ENCODE results near the gene NRXN2.

NRXN2 gene

GRCh38 chr11:64632654-64633053 is 90.3 kb downstream of the NRXN2 start:
- no peak for DNase-seq (ENCODE audit: extremely low read depth in 1 of 2, low read depth in 1 of 2)

GRCh38 chr11:64632237-64632636 is 90.8 kb downstream of the NRXN2 start:
- no peak for DNase-seq (ENCODE audit: extremely low read depth in 1 of 2, low read depth in 1 of 2)

- DNase-seq (ENCODE audit: extremely low read depth in 1 of 2, low read depth in 1 of 2) = no peak
These were observed 91.3 kb downstream of the NRXN2 start for GRCh38 chr11:64631675-64632074.

- no peak for DNase-seq (ENCODE audit: extremely low read depth in 1 of 2, low read depth in 1 of 2)
These were observed 93.0 kb downstream of the NRXN2 start for GRCh38 chr11:64629796-64630562.

GRCh38 chr11:64629103-64629502 is 93.9 kb downstream of the NRXN2 start:
- DNase-seq (ENCODE audit: extremely low read depth in 1 of 2, low read depth in 1 of 2) = no peak

GRCh38 chr11:64628596-64628995 is 94.4 kb downstream of the NRXN2 start:
- DNase-seq (ENCODE audit: extremely low read depth in 1 of 2, low read depth in 1 of 2) = no peak

- DNase-seq (ENCODE audit: extremely low read depth in 1 of 2, low read depth in 1 of 2) = no peak
These were observed 95.6 kb downstream of the NRXN2 start for GRCh38 chr11:64627371-64627770.

- DNase-seq (ENCODE audit: extremely low read depth in 1 of 2, low read depth in 1 of 2) = no peak
These were observed 96.4 kb downstream of the NRXN2 start for GRCh38 chr11:64626637-64627036.

GRCh38 chr11:64624883-64625481 is 98.0 kb downstream of the NRXN2 start:
- DNase-seq (ENCODE audit: extremely low read depth in 1 of 2, low read depth in 1 of 2) = no peak

- no peak for DNase-seq (ENCODE audit: extremely low read depth in 1 of 2, low read depth in 1 of 2)
These were observed 100.3 kb downstream of the NRXN2 start for GRCh38 chr11:64622681-64623080.

GRCh38 chr11:64621283-64622019 is 101.5 kb downstream of the NRXN2 start:
- DNase-seq (ENCODE audit: extremely low read depth in 1 of 2, low read depth in 1 of 2) = no peak

GRCh38 chr11:64620381-64620971 is 102.5 kb downstream of the NRXN2 start:
- DNase-seq (ENCODE audit: extremely low read depth in 1 of 2, low read depth in 1 of 2) = no peak

- no peak for DNase-seq (ENCODE audit: extremely low read depth in 1 of 2, low read depth in 1 of 2)
These were observed 103.1 kb downstream of the NRXN2 start for GRCh38 chr11:64619811-64620380.

- no peak for DNase-seq (ENCODE audit: extremely low read depth in 1 of 2, low read depth in 1 of 2)
These were observed 103.8 kb downstream of the NRXN2 start for GRCh38 chr11:64619196-64619595.

GRCh38 chr11:64616817-64617216 is 106.2 kb downstream of the NRXN2 start:
- DNase-seq (ENCODE audit: extremely low read depth in 1 of 2, low read depth in 1 of 2) = no peak

- no peak for DNase-seq (ENCODE audit: extremely low read depth in 1 of 2, low read depth in 1 of 2)
These were observed 108.1 kb downstream of the NRXN2 start for GRCh38 chr11:64614917-64615316.

GRCh38 chr11:64613648-64614047 is 109.3 kb downstream of the NRXN2 start:
- no peak for DNase-seq (ENCODE audit: extremely low read depth in 1 of 2, low read depth in 1 of 2)

GRCh38 chr11:64611869-64612646 is 110.9 kb downstream of the NRXN2 start:
- no peak for DNase-seq (ENCODE audit: extremely low read depth in 1 of 2, low read depth in 1 of 2)

GRCh38 chr11:64611176-64611575 is 111.8 kb downstream of the NRXN2 start:
- no peak for DNase-seq (ENCODE audit: extremely low read depth in 1 of 2, low read depth in 1 of 2)

GRCh38 chr11:64610596-64610995 is 112.4 kb downstream of the NRXN2 start:
- no peak for DNase-seq (ENCODE audit: extremely low read depth in 1 of 2, low read depth in 1 of 2)
